ENCODE data around the gene PAGE3. TPM values are rescaled to one million over a fixed set of nuclear protein-coding genes. Genes with fewer than 3 reads are reported as not detected.

The PAGE3 gene
- total and polyA plus RNA-seq, 9 of the 15 experiments (the other 6 are each of a cell fraction or from before 2014, with no cell fraction given) = not detected

DNA sequence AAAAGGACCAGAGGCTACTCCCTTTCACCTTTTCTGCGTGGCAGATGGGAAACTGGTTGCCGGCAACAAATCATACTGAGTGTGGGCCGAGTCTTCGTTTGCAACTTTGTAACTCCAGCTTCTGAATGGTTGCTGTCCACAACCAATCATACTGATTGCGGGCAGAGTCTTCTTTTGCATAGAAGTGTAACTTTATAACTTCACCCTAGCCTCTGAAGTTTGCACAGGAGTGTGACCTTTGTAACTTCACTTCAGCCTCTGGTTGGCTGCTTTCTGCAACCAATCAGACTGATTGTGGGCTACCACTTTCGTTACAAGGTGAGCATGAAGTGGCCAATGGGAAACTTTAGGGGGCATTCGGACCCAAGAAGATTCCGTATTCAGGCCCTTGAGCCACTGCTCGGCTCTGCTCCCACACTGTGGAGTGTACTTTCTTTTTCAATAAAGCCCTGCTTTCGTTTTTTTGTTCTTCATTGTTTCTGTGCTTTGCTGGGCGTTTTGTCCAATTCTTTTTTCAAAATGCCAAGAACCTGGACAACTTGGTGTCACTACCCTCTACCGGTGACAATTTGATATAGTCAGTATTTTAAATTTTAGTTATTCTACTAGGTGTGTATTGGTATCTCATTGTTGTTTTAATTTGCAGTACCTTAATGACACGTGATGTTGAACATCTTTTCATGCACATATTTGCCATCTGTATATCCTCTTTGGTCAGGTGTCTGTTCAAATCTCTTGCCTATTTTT lies 53.6 kb downstream of the PAGE3 start (continued):
- TF ChIP-seq RAD21 (CRISPR knock-in tag; conservative IDR thresholded peaks at IDR 0.05 in 1 of 2, IDR thresholded peaks at IDR 0.05 in 1 of 2) (0 out of 4 replicates have a peak, but pooled peaks of 1 of the 2 experiments have one; percentile 4), XRCC5 (IDR thresholded peaks at IDR 0.05; ENCODE audit: low read depth, low read length) (no peak), NFXL1 (CRISPR knock-in tag; IDR thresholded peaks at IDR 0.05) (no peak), HDGF (IDR thresholded peaks at IDR 0.05) (no peak), SMARCA4 (IDR thresholded peaks at IDR 0.05) (no peak)
- TF ChIP-seq, protein P1, sequence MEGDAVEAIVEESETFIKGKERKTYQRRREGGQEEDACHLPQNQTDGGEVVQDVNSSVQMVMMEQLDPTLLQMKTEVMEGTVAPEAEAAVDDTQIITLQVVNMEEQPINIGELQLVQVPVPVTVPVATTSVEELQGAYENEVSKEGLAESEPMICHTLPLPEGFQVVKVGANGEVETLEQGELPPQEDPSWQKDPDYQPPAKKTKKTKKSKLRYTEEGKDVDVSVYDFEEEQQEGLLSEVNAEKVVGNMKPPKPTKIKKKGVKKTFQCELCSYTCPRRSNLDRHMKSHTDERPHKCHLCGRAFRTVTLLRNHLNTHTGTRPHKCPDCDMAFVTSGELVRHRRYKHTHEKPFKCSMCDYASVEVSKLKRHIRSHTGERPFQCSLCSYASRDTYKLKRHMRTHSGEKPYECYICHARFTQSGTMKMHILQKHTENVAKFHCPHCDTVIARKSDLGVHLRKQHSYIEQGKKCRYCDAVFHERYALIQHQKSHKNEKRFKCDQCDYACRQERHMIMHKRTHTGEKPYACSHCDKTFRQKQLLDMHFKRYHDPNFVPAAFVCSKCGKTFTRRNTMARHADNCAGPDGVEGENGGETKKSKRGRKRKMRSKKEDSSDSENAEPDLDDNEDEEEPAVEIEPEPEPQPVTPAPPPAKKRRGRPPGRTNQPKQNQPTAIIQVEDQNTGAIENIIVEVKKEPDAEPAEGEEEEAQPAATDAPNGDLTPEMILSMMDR (IDR thresholded peaks at IDR 0.05 in 2 of 3, conservative IDR thresholded peaks at IDR 0.05 in 1 of 3; ENCODE audit: insufficient read depth in 2 of 3, low read depth in 1 of 3, low read length in 3 of 3) = peak in 2 of 3 experiments; percentile 23 to 32; a peak in 1 of 6 replicates
- TF ChIP-seq, protein P2, sequence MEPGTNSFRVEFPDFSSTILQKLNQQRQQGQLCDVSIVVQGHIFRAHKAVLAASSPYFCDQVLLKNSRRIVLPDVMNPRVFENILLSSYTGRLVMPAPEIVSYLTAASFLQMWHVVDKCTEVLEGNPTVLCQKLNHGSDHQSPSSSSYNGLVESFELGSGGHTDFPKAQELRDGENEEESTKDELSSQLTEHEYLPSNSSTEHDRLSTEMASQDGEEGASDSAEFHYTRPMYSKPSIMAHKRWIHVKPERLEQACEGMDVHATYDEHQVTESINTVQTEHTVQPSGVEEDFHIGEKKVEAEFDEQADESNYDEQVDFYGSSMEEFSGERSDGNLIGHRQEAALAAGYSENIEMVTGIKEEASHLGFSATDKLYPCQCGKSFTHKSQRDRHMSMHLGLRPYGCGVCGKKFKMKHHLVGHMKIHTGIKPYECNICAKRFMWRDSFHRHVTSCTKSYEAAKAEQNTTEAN (CRISPR knock-in tag; IDR thresholded peaks at IDR 0.05) = no peak
- TF ChIP-seq, protein P3, sequence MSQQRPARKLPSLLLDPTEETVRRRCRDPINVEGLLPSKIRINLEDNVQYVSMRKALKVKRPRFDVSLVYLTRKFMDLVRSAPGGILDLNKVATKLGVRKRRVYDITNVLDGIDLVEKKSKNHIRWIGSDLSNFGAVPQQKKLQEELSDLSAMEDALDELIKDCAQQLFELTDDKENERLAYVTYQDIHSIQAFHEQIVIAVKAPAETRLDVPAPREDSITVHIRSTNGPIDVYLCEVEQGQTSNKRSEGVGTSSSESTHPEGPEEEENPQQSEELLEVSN (IDR thresholded peaks at IDR 0.05; ENCODE audit: borderline replicate concordance in 1 of 2, extremely low read depth in 1 of 2, insufficient read depth in 1 of 2, insufficient read length in 1 of 2, low read depth in 1 of 2, low read length in 1 of 2, poor library complexity in 1 of 2, severe bottlenecking in 1 of 2) = no peak
- TF ChIP-seq, protein P4, sequence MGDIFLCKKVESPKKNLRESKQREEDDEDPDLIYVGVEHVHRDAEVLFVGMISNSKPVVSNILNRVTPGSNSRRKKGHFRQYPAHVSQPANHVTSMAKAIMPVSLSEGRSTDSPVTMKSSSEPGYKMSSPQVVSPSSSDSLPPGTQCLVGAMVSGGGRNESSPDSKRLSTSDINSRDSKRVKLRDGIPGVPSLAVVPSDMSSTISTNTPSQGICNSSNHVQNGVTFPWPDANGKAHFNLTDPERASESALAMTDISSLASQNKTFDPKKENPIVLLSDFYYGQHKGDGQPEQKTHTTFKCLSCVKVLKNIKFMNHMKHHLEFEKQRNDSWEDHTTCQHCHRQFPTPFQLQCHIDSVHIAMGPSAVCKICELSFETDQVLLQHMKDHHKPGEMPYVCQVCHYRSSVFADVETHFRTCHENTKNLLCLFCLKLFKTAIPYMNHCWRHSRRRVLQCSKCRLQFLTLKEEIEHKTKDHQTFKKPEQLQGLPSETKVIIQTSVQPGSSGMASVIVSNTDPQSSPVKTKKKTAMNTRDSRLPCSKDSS (IDR thresholded peaks at IDR 0.05; ENCODE audit: low read depth, partially characterized antibody) = no peak
- TF ChIP-seq, protein P5, sequence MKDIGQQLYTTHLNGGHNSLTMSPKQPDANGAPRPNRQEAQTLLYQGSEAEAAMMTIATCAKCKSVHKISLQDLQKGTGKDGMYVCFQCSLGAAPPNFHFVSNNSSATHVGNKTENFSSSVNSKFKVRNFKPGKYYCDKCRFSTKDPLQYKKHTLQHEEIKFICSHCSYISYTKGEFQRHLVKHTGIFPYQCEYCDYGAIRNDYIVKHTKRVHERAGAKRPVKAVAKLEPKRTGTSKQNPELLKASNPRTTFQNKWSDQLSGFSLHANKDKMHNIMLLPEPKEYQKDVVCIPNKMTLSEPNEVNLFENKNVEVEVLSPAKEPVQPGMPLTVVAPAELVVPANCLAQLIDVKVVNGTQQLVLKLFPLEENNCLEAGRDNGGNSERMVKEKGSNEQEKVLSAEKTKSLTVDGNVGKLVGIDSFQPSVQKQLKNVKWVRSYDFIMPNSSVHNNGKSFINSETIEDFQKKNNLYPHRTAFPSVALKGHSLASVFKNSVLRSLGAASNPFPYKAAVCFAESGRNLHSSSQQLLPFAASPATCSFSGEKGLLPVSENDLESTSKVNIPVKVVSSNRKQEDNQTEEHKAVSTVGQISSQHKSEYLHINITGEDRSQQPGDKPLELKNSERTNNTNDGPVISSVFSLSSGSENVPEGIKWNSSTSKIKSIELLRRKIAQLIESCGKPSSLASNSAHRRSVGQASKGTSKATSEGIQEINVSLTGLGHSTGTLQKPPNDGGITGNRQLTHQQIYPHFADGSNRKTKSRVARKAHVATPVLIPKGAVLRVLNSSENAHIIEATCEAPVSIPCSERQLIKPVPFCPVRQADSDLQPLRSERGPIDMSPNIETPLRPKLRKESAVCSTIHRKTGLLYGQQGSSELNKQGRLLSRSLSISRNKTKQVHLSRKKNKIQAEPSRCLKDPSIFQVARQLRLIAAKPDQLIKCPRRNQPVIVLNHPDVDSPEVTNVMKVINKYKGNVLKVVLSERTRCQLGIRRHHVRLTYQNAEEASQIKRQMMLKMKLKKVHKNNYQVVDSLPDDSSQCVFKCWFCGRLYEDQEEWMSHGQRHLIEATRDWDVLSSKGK (CRISPR knock-in tag; IDR thresholded peaks at IDR 0.05) = no peak
